GM21360 (cell line): Measurements from ENCODE around the gene SMCHD1.

Source experiments
- ATAC-seq: cut with Tn5 transposase; IDR thresholded peaks from one replicate; pipeline ENCODE4 v1.9.1; 2021; ENCODE audit warnings: mild to moderate bottlenecking, moderate library complexity; ENCODE audit not compliant: unreplicated experiment

SMCHD1 gene

DNA sequence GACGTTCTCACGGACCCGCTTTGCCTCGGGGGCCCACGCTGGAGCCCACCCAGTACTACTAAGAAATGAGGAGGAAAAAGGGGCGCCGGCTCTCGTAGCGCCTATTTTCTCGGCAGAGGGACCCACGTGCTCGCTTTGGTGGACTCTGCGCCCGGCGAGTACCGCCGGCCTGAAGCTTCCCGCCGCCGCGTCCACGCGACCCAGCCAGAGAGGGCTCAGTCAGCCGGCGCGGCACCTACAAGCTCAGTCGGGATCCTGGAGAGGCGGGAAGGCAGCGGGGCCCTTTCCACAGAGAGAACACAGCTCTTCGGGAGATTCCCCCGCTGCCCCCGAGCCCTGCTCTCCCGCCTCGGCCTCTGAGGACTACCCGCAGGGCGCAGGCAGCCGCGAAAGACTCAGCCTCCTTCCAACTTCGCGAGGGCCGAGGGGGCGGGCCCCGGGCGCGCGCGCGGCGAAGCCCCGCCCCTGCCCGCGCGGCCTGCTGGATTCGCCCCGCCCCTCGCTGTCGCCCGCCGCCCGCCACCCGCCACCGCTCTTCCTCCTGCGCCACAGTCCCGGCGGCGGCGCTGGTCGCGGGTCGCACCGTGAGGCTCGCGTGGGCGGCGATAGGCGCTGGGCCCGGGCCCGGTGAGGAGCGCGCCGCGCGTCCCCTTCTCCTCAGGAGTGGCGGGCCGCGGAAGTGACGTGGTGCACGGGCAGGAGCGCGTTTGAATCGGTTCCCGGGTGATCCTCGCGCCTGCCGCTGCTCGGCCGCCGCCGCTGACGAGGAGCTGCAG lies at the start of gene SMCHD1:
TSS of gene SMCHD1 (plus strand) at position 549 of the 776 bp plus-strand sequence. CDS start 350 bp downstream, outside the sequence.
- peak; percentile 64 for ATAC-seq

DNA sequence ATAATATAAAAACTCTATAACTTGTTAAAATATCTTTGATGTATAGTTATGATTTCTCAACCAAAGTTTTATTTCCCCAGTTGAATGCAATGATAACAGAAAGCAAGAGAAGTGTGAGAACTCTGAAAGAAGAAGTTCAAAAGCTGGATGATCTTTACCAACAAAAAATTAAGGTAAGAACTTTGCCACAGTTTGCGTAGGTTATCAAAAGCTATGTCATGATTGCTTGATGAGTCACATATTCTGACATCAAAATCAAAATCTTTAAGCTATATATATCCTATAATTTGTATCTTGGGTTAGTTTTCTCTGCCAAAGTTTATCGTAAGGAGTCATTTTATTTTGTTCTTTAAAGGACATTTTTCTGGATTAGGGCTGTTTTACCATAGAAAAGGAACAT lies 49.2 kb upstream of the SMCHD1 start:
- ATAC-seq, result no peak

GRCh38 chr18:2609604-2610003 lies 45.9 kb upstream of the SMCHD1 start:
- ATAC-seq, result no peak

- ATAC-seq, result no peak
Measured at GRCh38 chr18:2610549-2610948, 45.0 kb upstream of the SMCHD1 start.

- no peak for ATAC-seq
Measured at GRCh38 chr18:2612996-2613395, 42.5 kb upstream of the SMCHD1 start.

DNA sequence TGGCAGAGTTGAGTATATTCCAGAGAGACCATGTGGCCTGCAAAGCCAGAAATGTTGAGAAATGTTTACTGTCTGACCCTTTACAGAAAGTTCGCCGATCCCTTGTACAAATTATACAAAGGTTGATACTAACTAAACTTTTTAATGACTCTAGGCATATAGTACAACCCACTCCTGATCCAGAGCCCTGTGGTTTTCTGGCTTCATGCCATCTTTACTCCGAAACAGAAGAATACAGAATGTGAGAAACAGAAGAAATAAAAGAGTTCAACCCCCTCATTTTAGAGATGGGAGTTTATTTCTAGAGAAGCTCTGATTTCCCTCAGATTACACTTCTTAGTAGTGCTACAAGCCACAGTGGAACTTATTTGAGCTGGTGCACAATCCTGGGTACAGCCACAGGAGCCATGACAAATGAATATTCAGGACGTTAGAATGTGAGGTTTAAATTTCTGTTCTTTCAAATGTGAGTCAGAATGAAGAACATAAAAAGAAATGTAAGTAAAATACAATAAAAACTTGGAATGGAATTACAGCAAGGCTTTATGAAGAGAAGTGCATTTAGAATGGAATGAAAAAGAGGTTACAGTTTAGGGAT lies 38.0 kb upstream of the SMCHD1 start:
- ATAC-seq, result no peak

GRCh38 chr18:2618009-2618408 lies 37.5 kb upstream of the SMCHD1 start:
- ATAC-seq, result no peak

DNA sequence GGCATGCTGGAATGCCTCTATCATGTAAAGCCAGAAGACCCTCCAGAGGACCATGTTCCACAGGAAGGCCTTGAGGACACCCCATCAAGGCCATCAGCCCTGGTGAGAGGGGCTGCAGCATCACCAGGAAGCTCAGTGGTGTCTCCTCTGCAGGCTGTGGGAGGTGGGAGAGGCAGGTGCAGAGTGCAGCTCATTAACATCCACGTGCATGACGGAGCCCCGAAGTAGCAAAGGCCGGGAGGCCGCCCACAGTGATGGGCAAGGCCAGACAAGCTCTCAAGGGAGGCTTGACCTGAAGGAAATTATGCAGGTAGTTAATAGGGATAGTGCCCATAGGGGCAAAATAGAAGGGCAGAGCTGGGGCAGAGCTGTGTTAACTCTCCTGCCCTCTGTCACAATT lies 30.3 kb upstream of the SMCHD1 start:
- no peak for ATAC-seq

GRCh38 chr18:2627821-2628276 lies 27.7 kb upstream of the SMCHD1 start:
- ATAC-seq, result peak; percentile 81

DNA sequence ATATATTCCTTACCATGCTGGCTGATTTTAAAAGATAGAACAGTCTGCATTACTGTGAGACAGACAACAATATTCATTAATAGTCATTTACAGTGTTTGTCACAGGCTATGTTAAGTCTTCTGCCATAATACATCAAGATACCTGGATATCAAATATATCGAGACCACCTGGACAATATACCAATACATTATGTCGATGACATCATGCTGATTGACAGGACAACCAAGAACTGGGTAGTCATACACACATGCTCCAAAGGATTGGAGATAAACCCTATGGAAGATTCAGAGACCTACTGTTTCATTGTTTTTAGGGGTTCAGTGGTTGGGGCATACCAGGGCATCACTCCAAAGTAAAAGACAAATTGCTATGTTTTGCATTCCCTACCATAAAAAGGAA lies 26.5 kb upstream of the SMCHD1 start:
- ATAC-seq, result no peak

GRCh38 chr18:2635586-2635985 lies 19.9 kb upstream of the SMCHD1 start:
- no peak for ATAC-seq

DNA sequence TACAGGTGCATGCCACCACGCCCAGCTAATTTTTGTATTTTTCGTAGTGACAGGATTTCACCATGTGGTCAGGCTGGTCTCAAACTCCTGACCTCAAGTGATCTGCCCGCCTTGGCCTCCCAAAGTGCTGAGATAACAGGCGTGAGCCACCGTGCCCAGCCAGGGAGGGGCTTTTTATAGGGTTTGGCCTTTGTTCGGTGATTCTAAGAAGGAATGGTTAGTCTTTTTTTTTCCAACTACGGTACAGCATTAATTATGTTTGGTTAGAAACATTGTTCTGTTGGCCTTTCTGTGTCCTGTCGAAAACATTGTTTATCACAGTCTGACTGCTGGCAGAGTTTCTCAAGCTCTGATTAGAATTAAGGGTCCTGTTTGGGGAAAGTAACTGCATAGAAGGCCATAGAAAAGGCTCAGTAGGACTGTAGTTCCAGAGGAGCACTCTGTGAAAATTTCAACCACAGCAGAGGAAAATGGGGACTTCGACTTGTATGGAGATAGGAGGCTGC lies 19.3 kb upstream of the SMCHD1 start:
- peak; percentile 13 for ATAC-seq

GRCh38 chr18:2641638-2642037 lies 13.9 kb upstream of the SMCHD1 start:
- ATAC-seq, result peak; percentile 60

DNA sequence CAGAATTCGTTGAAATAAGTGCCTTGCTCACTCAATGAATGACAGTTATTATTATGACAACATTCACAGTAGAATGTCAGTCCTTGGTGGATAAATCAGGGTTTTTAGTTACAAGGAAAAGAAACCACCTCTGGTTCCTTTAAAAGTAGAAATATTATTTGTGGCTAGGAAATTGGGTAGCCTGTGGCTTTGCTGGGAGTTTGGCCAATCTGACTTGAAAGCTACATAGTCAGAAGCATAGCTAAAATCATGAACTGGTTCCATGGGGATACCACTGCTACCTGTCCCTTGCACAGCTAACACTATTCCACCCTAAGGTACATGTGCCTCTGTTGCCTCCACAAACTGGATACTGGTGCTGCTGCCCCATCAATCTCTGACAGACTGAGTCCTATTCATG lies 12.8 kb upstream of the SMCHD1 start:
- ATAC-seq, result no peak

DNA sequence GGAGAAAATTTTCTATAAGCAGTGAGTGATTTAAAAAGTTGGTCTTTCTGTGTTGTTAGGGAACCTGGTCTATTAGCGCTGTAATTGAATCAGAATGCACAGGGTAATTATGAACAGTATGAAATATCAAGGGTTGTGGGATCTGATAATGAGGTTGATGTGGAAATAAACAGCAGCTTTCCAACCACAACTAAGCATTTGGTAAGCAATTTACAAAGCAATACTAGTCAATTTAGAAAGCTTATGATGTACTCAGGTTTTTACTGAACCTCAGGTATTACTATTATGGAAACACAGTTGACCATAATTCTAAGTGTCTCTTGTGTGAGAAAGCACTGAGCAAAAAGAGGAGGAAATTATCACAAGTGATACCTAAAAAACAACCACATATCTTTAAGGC lies 11.0 kb upstream of the SMCHD1 start:
- no peak for ATAC-seq

DNA sequence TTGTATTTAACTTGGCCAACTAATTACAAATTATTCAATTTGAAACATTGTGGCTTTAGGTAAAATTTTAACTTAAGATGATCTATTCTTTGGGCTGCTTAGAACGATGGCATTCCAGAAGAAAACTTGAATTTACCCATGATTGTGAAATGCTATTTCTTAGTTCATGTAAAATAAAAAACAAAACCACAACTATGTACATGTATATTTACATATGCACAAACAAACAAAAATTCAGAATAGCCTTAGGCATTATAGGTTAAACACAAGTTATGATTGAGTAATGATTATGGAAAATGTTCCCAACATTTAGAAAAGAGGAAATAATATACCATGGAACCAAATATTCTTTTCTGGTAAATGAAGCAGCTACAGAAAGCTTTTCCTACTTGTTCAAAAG lies 3.5 kb upstream of the SMCHD1 start:
- ATAC-seq, result no peak

- no peak for ATAC-seq
Measured at GRCh38 chr18:2653467-2653866, 2.1 kb upstream of the SMCHD1 start.

GRCh38 chr18:2654169-2654927 lies 1.2 kb upstream of the SMCHD1 start:
- no peak for ATAC-seq

DNA sequence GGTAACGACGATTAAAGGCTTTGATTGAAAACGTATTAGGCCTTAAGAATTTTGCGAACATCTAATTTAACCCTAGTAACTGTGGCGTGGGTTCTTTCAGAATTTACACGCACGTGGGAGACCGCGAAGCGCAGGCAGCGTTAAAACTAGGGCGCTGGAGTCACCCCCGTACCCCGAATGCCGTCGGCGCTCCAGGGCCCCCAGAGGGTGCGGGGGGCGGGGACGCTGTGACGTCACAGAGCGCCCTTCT lies 673 bp upstream of the SMCHD1 start:
- peak; percentile 30 for ATAC-seq

- ATAC-seq, result no peak
Measured at GRCh38 chr18:2655954-2656236, 369 bp downstream of the SMCHD1 start.

DNA sequence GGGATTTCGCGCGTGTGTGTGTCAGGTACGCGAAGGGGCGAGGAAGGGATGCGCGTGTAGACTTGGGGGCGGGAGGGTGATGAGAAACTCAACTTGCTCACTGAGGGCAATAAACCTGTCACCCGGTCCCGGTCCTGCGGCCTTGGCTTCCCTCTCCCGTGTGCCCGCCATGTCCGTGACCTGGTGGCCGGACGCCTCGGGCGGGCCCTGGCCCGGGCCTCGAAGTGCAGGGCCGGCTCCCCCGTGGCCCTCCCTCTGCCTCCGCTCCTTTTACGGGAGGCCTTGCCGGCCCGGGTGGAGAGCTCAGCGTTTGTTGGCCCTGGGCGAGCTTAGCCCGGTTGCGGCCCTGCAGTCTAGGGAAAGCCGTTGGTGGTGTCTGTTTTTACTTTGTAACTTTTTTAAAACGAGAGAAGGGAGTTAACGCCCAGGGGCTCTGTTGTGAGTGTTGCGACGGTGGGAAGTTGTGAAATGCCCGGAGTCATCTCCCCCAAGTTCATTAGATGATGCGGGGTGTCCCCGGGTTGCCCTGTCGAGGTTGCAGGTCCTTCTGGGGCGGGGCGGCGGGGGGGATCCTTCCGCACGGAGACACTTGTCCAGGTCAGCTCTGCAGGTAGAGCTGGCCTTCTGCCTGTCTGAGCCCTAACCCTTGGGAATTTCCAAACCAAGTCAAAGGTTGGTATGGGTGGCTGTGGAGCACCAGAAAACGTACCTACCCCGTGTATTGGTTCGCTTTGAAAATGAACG lies 883 bp downstream of the SMCHD1 start:
- ATAC-seq, result peak; percentile 10
